HG03469 (cell line): ENCODE measurements around the gene GALNT14.

Experiments
- ATAC-seq: cut with Tn5 transposase; IDR thresholded peaks from one replicate; pipeline ENCODE4 v1.9.1; 2021; ENCODE audit warnings: mild to moderate bottlenecking, moderate library complexity, moderate number of reproducible peaks; ENCODE audit not compliant: unreplicated experiment

Gene GALNT14

DNA sequence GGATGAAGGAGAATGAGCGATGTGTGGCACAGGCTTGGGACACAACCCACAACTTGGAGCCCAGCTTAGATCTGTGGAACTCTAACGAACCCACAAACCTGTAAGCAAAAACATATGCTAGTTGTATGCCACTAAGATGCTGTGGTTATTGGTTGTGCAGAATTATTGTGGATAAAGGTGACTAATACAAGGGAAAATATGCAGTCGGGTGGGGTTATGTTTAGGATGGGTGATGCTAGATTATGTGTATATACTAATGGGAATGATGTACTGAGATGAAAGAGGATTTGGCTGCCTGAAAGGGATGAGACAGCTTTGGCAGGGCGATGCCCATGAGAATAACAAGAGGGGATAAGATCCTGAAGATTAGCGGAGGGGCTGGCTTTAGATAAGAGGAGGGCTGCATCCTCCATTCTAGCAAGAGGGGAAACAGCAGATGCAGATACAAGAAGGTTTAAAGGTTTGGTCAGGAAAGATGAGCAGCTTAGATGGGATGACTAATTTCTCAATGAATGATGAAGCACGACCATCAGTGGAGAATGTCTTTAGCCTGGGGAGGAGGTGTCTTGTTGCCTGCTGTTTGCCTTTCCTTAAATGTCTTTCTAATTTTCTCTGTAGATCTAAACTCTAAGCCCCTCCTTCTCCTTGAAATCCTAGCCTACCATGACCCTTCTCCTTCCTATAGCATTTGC, 49.6 kb downstream of the GALNT14 start:
- no peak for ATAC-seq

DNA sequence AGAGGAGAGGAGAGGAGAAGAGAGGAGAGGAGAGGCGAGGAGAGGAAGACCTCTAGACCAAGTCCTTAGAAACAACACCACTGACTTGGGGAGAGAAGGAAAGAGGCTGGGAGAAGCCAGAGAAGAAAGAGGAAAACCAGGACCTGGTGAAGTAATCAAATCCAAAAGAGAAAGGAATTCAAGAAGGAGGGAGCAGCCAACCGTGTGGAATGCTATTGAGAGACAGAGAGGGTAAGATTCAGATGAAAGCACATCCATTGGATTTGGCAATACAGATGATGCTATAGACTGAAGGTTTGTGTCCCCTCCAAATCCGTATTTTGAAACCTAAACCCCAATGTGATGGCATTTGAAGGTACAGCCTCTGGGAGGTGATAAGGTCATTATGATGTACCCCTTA, 50.7 kb downstream of the GALNT14 start:
- ATAC-seq, result no peak

DNA sequence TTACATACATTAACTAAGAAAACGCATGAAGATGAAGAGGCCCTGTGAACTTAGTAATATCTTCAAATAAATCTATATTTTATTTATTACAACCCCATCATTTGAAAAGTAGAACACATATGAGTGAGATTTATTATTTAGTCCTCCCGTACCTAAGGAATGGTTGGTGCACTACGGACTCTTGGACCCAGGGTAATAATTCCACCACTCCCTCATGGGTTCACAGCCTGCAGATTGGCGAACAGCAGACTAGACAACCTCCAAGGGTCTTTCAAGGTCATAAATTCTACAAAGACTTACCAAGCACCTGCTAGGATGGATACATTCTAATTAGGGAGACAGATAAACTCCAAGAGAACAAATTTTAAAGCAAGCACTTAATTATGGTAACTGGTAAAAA, 51.6 kb downstream of the GALNT14 start:
- no peak for ATAC-seq

DNA sequence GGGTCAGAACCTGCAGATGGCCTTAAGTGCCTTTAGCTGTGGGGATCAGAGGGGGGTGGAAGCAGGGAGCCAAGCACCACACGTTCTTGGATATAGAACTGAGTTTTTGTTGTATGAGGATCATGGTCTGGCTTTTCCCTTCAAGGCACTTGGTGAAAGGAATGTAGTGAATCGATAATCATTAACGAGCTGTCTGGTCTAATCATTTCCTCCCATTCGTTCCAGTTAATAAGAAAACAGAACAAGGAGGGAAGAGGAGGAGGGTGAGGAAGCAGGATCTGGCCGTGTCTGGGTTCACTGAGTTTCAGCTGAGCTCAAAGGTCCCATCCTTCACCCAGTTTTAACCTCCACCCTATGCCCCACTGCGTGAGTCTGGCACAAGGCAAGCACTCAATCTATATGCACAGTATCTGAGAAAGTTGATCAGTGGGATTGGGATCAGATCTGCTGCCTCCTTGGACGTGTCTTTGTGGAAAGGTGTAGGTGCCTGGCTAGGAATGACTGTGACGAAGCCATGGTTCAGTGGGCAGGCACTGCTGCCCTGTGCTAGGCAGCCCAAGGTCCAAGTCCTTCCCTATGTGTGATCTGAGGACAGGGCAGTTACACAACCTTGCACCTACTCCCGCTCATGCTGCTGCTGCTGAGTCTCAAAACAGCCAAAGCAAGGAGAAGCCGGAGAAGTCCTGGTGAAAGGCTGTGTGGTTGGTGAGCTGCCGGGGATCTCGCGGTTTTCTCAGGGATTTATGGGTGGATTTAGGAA, 54.8 kb downstream of the GALNT14 start:
- no peak for ATAC-seq

DNA sequence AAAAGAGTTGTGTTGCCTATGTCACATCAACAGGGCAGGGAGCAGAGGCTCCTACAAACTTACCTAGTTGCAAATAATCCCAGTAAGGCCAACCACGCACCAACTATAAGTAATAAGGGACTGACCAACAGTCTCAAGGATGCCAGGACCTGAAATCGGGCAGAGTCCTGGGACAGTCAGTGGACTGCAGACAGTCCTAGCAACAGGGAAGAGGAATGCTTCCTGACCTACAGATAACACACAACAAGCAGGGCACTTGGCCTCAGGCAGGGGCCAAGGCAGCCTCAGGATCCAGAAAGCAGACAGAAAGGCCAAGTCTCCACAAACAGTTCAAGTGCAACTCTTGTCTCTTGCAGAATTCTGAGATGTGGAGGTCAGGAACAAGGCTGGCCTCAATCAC, 56.2 kb downstream of the GALNT14 start:
- no peak for ATAC-seq

DNA sequence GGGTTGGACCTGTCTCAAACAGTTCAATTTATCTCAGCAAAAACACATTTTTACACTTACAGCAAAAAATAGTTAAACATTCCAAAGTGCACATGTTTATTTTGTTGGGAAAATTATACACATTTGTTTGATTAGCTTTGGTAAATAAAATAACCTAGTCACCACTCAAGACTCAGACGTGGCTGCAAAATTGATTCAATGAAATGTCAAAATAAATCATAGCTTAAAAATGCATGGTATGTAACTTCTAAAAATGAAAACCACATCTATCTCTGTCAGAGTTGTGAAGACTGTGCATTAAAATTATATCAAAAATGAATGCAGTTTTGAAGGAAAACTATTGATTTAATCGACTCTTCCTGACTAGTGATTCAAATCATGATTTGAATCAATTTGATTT, 56.7 kb downstream of the GALNT14 start:
- no peak for ATAC-seq

DNA sequence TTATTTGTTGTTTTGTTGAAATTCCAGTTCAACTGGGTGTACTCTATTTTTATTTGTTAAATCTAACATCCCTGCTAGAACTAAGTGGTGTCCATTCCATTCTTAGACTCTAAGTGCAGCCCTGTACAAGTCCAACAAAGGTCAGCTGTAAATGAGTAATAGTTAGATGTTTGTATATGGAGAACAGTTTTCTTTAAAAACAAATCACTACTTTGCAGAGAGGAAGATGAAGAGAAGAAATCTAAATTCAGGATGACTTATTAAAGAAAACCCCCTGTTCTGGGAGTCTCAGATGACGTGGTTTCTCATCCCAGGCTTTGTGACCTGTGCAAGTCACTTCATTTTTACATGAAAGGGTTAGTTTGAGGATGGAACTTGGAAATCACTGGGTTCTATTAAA, 57.9 kb downstream of the GALNT14 start:
- ATAC-seq, result no peak

DNA sequence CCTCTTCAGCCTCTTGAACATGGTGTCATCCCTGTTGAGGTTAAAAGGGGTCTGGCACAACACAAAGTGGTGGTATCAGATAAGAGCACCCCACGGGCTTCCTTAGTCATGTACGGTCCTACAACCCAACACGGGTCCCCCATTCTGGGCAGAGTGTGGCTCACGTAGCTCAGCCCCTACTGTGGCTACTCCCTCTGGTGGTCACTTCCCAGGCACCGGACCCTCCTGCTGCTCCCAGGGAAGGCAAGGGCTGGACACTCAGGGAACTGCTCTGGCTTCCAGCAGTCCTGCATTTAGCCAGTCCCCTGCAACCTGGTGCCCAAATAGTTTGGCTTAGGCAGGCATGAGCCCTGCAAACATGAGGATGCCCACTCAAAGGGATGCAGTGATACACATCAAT, 58.6 kb downstream of the GALNT14 start:
- ATAC-seq, result no peak

DNA sequence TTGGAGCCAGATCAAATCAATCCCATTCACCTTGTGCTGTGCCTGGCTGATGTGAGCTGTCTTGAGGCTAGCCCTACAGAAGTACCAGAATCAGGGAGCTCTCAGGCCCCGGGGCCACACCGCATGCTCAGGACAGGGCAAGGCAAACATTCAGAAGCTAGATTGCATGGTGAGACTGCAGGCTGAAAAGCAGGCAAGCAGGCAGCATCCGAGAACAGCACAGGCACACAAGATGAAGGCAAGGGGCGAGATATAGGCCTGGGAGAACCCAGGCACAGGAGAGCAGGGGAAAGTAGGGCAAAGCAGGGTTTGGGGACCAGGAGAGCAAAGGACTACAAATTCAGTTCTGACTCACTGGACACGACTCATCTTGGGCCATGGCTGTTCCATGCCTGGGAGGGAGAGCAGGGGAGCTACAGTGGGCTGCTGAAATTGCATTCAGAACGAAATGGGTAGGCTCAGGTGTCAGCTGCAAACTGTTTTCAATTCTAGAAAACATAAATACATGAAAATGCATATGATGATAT, 59.6 kb downstream of the GALNT14 start:
- ATAC-seq, result no peak

DNA sequence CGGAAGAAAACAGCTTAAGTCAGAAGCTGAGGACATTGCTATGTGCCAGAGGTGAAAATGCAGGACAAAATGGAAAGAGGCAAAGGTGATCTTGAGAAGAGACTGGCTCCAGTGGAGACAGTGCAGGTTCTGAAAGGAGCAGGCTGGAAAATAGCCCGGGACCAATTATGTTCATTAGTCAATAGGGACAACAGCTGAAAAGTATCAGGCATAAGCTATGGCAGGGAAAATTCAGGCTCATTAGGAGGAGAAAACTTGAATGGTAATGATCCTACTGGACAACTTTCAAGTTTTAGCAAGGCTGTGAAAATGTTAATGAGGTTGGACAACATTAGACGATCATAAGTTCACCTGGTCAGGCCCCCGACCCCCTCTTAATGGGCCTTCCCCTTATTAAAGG, 60.2 kb downstream of the GALNT14 start:
- no peak for ATAC-seq

DNA sequence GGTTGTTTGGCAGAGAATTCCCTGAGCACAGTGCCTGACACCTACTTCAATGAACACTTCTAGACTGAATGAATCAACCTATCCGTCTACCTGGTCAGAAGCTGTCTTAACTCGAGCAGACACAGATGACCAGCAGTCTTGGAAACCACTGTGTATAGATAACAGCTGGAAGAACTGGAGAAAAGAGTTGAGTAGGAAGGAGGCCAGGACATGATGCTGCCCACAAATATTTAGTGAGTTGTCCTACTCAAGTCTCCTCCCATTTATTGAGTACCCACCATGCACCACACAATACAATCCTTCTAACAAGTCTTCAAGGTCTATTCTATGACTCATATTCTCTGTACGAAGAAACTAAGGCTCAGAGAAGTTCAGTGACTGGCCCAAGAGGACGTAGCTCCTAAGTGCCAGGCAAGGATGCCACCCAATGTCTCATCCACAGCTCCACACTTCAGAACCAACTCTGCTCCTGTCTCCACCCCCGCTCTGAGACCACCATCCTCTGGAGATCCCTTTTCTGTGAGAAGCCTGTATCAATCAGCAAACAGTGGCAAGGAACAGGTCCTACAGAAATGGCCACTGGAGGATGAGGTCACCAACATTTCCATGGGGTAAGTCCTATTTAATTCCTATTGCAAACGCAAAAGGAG, 62.2 kb downstream of the GALNT14 start:
- no peak for ATAC-seq

DNA sequence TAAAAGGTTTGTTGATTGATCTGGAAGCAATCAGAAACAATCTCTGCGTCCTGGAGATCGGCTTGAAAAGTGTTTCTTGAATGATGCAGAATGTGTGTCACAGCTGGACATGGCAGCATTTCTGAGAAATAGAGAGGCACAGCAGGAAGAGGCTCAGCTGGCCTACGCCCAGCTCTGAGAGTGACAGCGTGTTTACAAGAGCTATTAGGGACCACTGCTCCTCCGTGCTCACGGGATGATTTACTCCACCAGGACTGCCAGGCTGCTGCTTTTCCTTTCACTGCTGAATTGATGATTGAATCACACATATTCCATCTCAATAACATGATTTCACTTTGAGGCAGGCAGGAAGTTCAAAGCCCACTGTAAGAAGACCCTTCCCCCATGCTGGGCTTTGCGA, 62.8 kb downstream of the GALNT14 start:
- no peak for ATAC-seq

DNA sequence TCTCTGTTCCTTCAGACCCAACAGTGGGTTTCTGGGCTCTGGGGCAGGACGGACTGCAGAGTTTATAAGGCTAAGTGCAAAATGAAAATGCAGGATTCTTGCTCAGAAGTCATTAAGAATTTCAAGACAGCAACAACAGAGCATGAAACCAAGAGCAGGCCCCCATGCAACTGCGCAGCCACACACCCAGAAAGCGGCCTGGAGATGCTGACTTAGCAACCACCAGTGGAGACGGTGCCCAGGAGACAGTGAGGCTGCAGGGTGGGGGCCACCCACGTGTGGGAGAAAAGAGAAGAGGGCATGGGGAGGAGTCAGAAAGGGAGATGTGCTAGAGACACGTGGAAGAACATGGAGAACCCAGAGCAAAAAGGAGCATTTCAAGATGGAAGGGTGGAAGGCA, 66.5 kb downstream of the GALNT14 start:
- ATAC-seq, result no peak

DNA sequence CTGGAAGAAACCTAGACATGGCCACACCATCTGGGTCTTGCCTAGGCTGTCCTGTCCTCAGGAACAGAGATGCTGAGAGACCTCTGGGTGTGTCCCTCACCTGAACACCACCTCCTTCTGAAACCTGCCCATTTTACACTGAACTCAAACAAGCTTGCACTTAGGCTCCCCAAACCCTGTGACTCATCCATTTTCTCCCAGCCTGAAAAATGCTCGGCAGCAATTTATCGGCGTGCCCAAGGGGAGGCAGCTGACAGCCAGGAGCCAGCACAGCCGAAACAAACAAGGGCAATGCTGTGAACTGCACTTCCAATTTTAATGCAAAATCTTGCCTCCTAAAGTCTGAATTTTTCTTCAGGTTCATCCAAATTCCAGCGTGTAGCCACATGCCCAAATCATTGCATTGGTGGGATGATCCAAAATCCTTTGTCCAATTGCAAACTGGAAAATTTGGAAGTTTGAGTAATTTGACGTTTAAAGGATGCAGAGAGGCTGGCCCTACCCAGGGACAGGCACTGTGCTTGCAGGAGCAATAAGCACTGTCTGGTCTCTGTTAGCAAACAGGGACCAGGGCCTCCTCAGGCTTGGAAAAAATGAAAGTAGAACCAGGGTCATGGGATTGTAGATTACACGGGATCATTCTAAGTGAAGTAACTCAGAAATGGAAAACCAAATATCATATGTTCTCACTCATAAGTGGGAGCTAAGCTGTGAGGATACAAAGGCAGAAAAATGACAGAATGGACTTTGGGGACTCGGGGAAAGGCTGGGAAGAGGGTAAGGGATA, 67.7 kb downstream of the GALNT14 start:
- no peak for ATAC-seq

DNA sequence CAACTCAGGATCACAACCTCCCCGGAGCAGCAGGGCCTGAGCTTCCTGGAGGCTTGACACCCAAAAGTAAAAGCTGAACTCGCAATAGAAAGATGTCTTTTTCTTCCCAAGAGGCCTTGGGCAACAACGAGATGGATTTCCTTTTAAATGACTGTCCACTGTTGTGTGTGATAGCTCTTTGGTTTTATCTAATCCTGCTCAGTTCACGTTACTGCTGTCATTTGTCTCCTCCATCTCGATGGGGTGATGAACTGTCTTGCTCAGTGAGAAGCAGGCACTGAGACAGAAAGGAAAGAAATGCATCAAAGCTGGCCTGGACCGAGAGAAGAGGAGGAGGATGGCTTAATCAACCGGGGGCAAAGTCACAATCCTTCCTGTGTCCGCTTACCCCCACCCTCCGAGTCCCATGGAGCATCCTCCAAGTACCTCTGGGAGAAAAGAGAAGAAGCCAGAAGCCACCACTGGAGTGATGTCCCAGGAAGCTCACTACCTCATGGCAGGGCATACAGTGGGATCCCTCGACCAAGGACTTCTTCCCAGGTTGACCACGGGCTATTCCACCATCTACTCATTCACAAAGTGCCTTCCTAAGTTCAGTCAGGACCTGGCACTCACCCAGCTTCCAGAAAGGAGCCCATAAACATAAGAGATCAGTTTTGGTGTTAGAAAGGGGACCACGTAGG, 68.5 kb downstream of the GALNT14 start:
- ATAC-seq, result no peak

DNA sequence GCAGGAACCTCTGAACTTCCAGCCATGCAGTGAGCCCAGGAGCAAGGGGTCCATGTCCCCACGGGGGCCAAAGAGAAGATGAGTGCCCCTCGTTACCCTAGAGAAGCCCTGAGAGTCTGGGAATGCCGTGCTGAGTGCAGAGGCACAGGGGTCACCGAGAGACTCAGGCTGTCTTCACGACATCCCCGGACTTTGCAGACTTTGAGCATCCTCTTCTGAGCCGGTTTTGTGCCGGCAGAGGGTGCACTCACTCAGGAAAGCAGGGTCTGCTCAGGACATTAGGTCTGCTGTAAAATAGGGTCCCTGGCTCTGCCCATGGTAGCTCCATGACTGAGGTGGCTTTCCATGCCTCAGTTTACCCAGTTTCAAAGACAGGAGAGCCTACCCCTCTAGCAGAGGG, 71.0 kb downstream of the GALNT14 start:
- no peak for ATAC-seq

DNA sequence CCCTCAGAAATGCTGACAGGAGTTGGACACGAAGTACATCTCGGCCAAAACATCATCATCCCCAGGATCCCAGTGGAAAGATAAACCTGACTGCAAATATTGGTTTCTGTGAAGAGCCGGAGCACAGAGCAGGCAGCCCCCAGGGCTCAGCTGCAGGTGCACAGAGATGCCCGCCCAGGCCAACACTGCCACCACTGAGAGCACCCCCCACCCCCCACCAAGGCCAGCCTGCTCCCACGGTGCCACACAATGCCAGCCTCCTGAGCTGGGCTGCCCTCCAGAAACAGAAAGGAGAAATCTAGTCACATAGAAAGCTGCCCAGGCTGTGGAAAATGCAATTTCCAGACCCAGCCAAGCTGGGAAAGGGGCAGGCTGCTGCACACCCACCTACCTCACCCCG, 71.7 kb downstream of the GALNT14 start:
- no peak for ATAC-seq

DNA sequence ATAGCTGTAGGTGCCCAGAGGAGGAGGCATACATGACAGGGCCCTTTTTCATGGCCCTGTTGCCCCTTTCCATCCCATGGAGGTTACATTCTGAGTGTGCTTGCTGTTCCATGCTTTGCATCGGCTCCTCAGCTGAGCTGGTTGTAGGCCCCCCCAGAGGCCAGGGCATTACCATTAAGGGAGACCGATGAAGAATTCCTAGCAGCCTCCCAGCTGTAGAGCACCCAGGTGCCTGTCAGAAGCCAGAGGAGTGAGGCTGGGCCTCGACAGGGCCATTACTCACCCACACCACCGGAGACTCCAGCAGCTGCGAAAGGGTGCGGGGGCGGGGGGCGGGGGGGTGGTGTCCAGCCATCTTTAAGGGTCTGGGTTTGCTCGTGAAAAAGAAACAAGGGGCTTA, 72.2 kb downstream of the GALNT14 start:
- ATAC-seq, result no peak

DNA sequence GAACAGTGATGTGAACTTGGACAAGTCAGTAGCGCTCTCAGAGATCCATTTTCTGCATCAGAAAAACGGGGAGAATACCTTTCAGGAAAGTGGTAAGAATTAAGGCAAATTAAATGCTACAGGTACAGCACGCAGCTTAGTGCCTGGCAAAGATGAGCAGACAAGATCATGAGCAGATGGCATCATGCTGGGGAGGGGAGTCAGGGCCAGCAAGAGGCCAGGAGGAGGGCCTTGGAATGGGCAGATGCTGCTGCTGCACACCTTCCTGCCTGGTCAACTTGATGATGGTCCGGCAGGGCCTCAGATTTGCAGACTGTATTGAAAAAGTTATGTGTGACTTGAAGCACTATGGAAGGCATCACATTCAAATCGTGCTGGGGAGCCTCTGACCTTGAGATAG, 72.9 kb downstream of the GALNT14 start:
- no peak for ATAC-seq

DNA sequence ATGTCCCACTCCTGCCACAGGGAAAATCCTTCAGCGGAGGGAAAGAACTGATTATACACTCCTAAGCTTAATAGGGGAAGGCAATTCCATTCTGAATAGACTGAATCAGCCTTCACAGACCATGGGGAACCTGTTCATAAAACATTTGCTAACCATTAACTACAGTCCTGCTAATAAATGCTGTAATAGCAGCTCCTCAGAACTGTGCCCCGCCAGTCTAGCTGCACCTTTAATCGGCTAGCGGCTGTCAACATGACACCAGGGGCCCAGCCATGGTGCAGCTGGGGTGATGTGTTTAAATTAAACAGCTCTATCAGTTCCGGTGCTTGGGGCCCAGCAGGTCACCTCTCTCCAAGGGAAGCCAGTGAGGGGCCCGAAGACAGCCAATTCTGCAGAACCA, 77.8 kb downstream of the GALNT14 start:
- ATAC-seq, result no peak
